OCI-LY3 (cell line): Measurements from ENCODE around the gene CYTH4.

ENCODE experiments used
- H2AFZ ChIP-seq: fragments of 200-600, 300-600 bp; shearing (Covaris generic); 2 replicates; pipeline ENCODE4 v1.6.0; 2014; ENCODE audit warnings: antibody characterized with exemption, low read depth, low read length
- H3K27ac ChIP-seq: fragments of 200-600, 300-600 bp; sonication (generic); 2 replicates; pipeline ENCODE4 v1.5.1; 2014; ENCODE audit warnings: mild to moderate bottlenecking, low read length, moderate library complexity, mixed read lengths
- H3K27me3 ChIP-seq: fragments of 200-600, 300-600 bp; sonication (generic); 2 replicates; pipeline ENCODE4 v1.6.1; 2014; ENCODE audit warnings: low read depth, low read length, mixed read lengths
- H3K36me3 ChIP-seq: fragments of 200-600, 300-600 bp; sonication (generic); replicated peaks from 2 replicates; pipeline ENCODE3; 2014; ENCODE audit warnings: low read depth, low read length, mixed read lengths
- H3K4me1 ChIP-seq: fragments of 300-600, 200-600 bp; sonication (generic); 2 replicates; pipeline ENCODE4 v1.6.1; 2014; ENCODE audit warnings: low read length, mixed read lengths
- H3K4me2 ChIP-seq: fragments of 200-600, 300-600 bp; sonication (generic); 2 replicates; pipeline ENCODE4 v1.6.1; 2014; ENCODE audit warnings: low read length, mixed read lengths
- H3K4me3 ChIP-seq: fragments of 300-600, 200-600 bp; sonication (generic); 2 replicates; pipeline ENCODE4 v1.5.1; 2014; ENCODE audit warnings: antibody characterized with exemption, mild to moderate bottlenecking, low read length, moderate library complexity
- H3K79me2 ChIP-seq: fragments of 300-600, 200-600 bp; shearing (Covaris generic); 2 replicates; pipeline ENCODE4 v1.6.1; 2014; ENCODE audit warnings: mild to moderate bottlenecking, low read length, mixed read lengths
- H3K9ac ChIP-seq: fragments of 300-600, 200-600 bp; shearing (Covaris generic); 2 replicates; pipeline ENCODE4 v1.6.0; 2014; ENCODE audit warnings: mild to moderate bottlenecking, low read length, moderate library complexity
- H3K9me3 ChIP-seq: fragments of 200-600, 300-600 bp; shearing (Covaris generic); 2 replicates; pipeline ENCODE4 v1.6.1; 2014; ENCODE audit warnings: low read length, mixed read lengths; ENCODE audit not compliant: insufficient read depth
- H4K20me1 ChIP-seq: fragments of 200-600, 300-600 bp; sonication (generic); 2 replicates; pipeline ENCODE4 v1.6.1; 2016; ENCODE audit warnings: low read length, mixed read lengths; ENCODE audit not compliant: insufficient read depth
- EZH2phosphoT487 ChIP-seq: fragments of 200-600 bp; shearing (Covaris generic); IDR thresholded peaks from 2 replicates; pipeline ENCODE4 v1.6.1; 2018; ENCODE audit warnings: antibody characterized with exemption, mixed run types, low read depth
- TF ChIP-seq, protein P1 (sequence below): fragments of 200-600, 300-600 bp; sonication (generic); IDR thresholded peaks from 2 replicates; pipeline ENCODE4 v1.5.1; 2014; ENCODE audit warnings: antibody characterized with exemption, low read length, low read depth

The CYTH4 gene

DNA sequence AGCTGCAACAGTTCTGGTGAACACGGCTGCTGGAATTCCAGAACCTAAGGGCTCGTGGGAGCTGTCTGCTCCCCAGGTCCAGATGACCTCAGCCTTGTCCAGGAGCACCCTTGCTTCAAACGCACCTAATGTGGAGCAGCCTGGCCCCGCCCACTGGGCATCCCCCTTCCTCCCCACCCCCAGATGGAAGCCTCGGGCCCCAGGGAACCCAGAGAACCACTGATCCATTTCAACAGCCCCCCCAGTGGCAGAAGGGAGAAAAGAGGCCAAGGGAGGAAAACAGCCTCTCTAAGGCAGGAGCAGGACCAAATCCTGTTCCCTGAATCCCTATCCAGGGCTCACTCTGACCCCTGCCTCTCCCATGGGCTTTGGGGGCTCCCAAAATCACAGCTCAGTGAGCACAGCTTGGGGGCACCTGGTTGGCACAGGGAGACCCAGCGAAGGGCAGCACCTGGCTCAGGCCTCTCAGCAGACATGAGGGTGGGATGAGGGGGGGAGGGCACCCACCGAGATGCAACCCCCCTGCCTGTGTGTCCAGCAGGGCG, 1.2 kb downstream of the CYTH4 start:
- no peaks in the 10 kb centered on the region for H3K27me3 ChIP-seq
- H3K4me1 ChIP-seq = peaks cover 44% of the 10 kb centered on the region
- H3K4me3 ChIP-seq = peak overlapping the region; percentile 94
- peak overlapping the region; percentile 90 for H3K9ac ChIP-seq
- H3K4me2 ChIP-seq = peak overlapping the region; percentile 94
- H3K79me2 ChIP-seq = peaks cover 43% of the 10 kb centered on the region
- H3K36me3 ChIP-seq = peaks cover 28% of the 10 kb centered on the region
- H4K20me1 ChIP-seq = peaks cover 16% of the 10 kb centered on the region
- H2AFZ ChIP-seq = no peak overlapping the region
- peak overlapping the region; percentile 89 for H3K27ac ChIP-seq
- no peaks in the 10 kb centered on the region for H3K9me3 ChIP-seq
- TF ChIP-seq, protein P1, sequence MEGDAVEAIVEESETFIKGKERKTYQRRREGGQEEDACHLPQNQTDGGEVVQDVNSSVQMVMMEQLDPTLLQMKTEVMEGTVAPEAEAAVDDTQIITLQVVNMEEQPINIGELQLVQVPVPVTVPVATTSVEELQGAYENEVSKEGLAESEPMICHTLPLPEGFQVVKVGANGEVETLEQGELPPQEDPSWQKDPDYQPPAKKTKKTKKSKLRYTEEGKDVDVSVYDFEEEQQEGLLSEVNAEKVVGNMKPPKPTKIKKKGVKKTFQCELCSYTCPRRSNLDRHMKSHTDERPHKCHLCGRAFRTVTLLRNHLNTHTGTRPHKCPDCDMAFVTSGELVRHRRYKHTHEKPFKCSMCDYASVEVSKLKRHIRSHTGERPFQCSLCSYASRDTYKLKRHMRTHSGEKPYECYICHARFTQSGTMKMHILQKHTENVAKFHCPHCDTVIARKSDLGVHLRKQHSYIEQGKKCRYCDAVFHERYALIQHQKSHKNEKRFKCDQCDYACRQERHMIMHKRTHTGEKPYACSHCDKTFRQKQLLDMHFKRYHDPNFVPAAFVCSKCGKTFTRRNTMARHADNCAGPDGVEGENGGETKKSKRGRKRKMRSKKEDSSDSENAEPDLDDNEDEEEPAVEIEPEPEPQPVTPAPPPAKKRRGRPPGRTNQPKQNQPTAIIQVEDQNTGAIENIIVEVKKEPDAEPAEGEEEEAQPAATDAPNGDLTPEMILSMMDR = peak; percentile 57
- TF ChIP-seq EZH2phosphoT487 = no peak

DNA sequence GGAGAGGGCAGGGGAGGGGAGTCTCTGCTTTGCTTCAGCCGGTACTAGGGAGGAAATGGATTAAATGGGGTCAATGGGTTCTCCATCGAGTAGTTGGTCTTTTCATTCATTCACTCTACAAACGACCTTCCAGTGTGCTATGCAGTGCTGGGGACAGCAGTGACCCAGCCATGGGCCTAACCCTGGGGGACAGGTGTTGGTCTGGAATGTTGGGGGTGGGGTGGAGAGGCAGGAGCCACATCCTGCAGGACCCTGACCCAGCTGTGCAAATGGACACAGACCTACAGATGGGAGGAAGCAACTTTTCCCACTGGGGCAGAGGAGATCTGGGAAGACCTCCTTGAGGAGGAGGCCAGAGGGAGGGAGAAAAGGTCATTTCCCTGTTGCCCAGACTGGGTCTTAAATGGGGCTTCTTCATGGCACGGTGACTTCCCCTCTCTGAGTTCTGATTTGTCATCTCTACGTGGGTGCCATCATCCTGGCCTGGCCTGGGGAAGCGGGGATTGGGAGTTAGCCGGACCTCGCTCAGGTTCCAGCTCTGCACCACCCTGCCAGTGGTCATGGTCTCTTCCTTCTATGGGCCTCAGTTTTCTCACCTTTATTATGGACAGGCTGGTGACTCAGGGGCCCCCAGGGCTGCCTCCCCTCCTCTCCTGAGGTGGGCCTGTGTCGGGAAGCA, 2.0 kb downstream of the CYTH4 start:
- Histone ChIP-seq H3K4me1 (peaks cover 52% of the 10 kb centered on the region), H3K4me3 (peak overlapping the region; percentile 94), H3K4me2 (peak overlapping the region; percentile 94)

DNA sequence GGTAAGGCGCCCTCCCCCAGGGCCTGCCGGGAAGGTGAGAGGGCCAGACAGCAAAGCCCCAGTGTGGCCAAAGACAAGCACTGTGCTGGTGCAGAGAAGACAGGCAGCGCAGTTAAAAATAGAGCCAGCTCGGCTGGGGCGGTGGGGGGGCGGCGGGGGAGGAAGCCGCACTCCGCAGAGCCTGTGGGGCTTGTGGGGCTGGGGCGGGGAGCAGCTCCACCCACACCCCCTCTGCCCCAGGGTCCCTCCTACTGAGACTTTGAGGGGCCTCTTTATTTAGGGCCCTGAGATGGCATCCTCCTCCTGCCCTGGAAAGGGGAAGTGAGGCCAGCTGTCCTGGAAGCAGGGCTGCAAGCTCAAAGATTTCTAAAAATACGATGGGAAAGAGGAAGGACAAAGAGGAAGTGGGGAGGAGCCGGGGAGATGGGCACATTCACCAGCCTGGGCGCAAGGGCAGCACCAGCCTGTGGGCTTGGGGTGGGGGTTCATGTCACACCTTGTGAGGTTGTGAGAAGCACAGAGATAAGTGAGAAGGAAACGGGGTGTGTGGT, 2.6 kb downstream of the CYTH4 start:
- Histone ChIP-seq H3K27ac (peak overlapping the region; percentile 89), H3K9ac (peak overlapping the region; percentile 90), H3K36me3 (peaks cover 42% of the 10 kb centered on the region), H3K27me3 (no peaks in the 10 kb centered on the region), H2AFZ (no peak overlapping the region), H3K4me3 (peak overlapping the region; percentile 94), H3K4me2 (peak overlapping the region; percentile 94), H3K9me3 (no peaks in the 10 kb centered on the region), H4K20me1 (peaks cover 31% of the 10 kb centered on the region), H3K79me2 (peaks cover 43% of the 10 kb centered on the region), H3K4me1 (peaks cover 52% of the 10 kb centered on the region)
- no peak for TF ChIP-seq EZH2phosphoT487
- TF ChIP-seq, protein P1 = no peak

More for the DNA sequence above, 2.0 kb downstream of the CYTH4 start:
- peak overlapping the region; percentile 90 for H3K9ac ChIP-seq
- no peaks in the 10 kb centered on the region for H3K9me3 ChIP-seq
- H2AFZ ChIP-seq = no peak overlapping the region
- H3K27ac ChIP-seq = peak overlapping the region; percentile 89
- no peaks in the 10 kb centered on the region for H3K27me3 ChIP-seq
- no peak for TF ChIP-seq EZH2phosphoT487
- TF ChIP-seq, protein P1 = no peak
- peaks cover 24% of the 10 kb centered on the region for H4K20me1 ChIP-seq
- peaks cover 43% of the 10 kb centered on the region for H3K79me2 ChIP-seq
- peaks cover 36% of the 10 kb centered on the region for H3K36me3 ChIP-seq

DNA sequence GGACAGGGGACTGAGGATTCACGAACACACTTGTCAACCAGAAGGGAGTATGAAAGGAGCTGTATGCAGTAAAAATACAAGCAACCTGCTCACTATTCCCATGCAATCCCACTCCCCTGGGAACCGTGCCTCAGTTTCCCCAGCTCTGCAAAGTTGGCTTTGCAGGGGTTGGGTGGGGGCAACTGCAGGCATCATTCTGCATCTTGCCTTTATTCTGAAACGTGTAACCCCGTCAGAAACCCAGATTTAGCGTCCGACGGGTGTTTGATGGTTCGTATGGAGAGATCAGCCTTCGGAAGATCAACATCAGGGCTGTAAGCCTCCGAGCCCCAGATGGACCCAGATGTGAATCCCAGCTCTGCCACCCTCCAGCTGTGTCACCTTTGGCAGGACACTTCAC, 3.6 kb downstream of the CYTH4 start:
- peak overlapping the region; percentile 89 for H3K27ac ChIP-seq
- no peaks in the 10 kb centered on the region for H3K9me3 ChIP-seq
- TF ChIP-seq, protein P1 = no peak
- no peak for TF ChIP-seq EZH2phosphoT487
- H3K4me2 ChIP-seq = no peak overlapping the region
- peaks cover 38% of the 10 kb centered on the region for H4K20me1 ChIP-seq
- peaks cover 50% of the 10 kb centered on the region for H3K36me3 ChIP-seq
- H2AFZ ChIP-seq = no peak overlapping the region
- peaks cover 52% of the 10 kb centered on the region for H3K4me1 ChIP-seq
- H3K4me3 ChIP-seq = no peak overlapping the region
- no peaks in the 10 kb centered on the region for H3K27me3 ChIP-seq
- H3K79me2 ChIP-seq = peaks cover 43% of the 10 kb centered on the region
- H3K9ac ChIP-seq = no peak overlapping the region
